HUES64 (cell line): Measurements from ENCODE around the gene ZMYM3.
A peak's percentile ranks its signal among the peaks of the same experiment; 100 is the strongest.

Source experiments
- H3K27ac ChIP-seq: 2 replicates; pipeline ENCODE4 v1.7.0; 2013; ENCODE audit warnings: low read depth, low read length, inconsistent platforms
- H3K27me3 ChIP-seq: 2 replicates; pipeline ENCODE4 v1.6.1; 2013; ENCODE audit warnings: mild to moderate bottlenecking, low read length; ENCODE audit not compliant: insufficient read depth
- H3K36me3 ChIP-seq: 2 replicates; pipeline ENCODE4 v1.6.1; 2013; ENCODE audit warnings: mild to moderate bottlenecking, low read length; ENCODE audit not compliant: insufficient read depth
- H3K4me1 ChIP-seq: 2 replicates; pipeline ENCODE4 v1.6.1; 2013; ENCODE audit warnings: mild to moderate bottlenecking, low read length, moderate library complexity; ENCODE audit not compliant: insufficient read depth
- H3K4me3 ChIP-seq: 2 replicates; pipeline ENCODE4 v1.5.1; 2013; ENCODE audit warnings: mild to moderate bottlenecking, low read length, moderate library complexity
- H3K9ac ChIP-seq: 2 replicates; pipeline ENCODE4 v1.6.1; 2013; ENCODE audit warnings: mild to moderate bottlenecking, low read depth, low read length
- H3K9me3 ChIP-seq: 2 replicates; pipeline ENCODE4 v1.6.1; 2013; ENCODE audit warnings: low read depth, low read length; ENCODE audit not compliant: insufficient read depth
- WGBS: fragments of 150-250, 120-280 bp; methylation state at CpG from one replicate; pipeline ENCODE4 v1.1.7; 2013; ENCODE audit warnings: missing lambda C conversion rate; 5-methylcytosine and 5-hydroxymethylcytosine counted together

Gene ZMYM3

DNA sequence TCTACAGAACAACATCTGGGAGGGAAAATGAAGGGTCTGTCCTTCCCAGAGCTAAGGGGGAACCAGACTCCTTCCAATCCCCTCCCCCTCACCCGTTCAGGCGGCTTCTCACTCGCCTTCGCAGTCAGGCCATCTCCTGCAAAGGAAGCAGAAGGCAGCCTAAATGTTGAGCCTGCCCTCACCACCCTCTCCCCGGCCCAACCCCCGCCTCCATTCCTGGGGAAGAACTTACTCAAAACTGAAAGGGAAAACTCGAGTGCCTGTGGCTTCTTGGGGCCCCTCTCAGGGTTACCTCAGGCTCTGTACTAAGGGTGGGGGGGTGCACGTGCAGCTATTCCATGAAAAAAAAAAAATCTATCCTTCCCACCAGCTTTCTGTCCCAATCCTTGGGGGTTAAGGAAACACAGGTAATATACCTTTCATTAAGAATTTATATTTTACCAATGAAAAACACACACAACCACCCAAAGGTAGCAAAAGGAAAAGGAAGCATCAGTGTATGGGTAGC is 2.4 kb downstream of the ZMYM3 start:
- whole genome bisulfite sequencing: 45% methylated on average over 6 of the region's 8 CpGs
- peaks cover 46% of the 10 kb centered on the region for H3K36me3 ChIP-seq
- H3K27me3 ChIP-seq: no peaks in the 10 kb centered on the region
- no peaks in the 10 kb centered on the region for H3K9me3 ChIP-seq
- H3K4me1 ChIP-seq: peaks cover 10% of the 10 kb centered on the region; the same call in 1 of the 2 replicates
- H3K27ac ChIP-seq: no peak overlapping the region
- peak overlapping the region; percentile 93 for H3K4me3 ChIP-seq
- H3K9ac ChIP-seq: 0 out of 2 replicates have a peak overlapping the region, but pooled peaks have one; percentile 40

DNA sequence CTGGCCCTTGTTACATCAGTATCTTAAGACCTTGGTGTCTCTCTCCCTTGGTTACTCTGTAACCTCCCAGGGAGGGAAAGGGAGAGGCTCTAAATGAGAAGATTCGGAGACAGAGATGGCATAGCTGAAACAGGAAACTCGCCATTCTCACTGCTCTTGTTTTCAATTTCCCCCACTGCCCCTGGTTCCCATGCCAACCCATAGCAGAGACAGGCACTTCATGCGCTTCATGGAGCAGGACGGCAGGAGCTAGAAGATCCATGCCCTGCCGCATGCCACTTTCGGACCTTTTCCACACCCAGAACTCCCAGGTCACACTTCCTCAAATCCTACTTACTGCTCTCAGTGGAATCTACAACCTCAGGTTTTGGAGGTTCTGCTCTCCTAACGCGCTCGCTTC is 3.1 kb downstream of the ZMYM3 start:
- peaks cover 51% of the 10 kb centered on the region for H3K36me3 ChIP-seq
- no peak overlapping the region for H3K9ac ChIP-seq
- no peaks in the 10 kb centered on the region for H3K27me3 ChIP-seq
- peaks cover 9% of the 10 kb centered on the region; the same call in 1 of the 2 replicates for H3K4me1 ChIP-seq
- 91% methylated on average over 9 of the region's 9 CpGs for whole genome bisulfite sequencing
- no peak overlapping the region for H3K27ac ChIP-seq
- no peak overlapping the region for H3K4me3 ChIP-seq
- H3K9me3 ChIP-seq: no peaks in the 10 kb centered on the region

DNA sequence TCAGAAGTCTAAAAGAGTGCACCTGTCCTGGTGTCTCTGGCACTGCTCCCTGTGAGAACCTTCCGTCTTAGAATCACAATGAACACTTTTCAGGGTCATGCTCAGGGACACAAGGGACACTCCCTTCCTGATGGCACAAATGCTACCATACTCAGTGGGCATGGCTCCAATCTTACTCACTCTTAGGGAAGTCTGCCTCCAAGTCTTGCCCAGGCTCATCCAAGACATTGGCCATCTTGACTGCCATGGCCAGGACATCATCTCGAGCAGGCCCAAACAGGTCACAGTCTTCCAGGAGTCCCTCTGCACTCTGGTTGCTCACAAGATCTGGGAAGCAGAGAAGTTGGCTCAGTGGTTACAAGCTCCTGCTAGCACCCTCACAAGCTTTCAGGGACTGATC is 8.8 kb downstream of the ZMYM3 start:
- Histone ChIP-seq H3K27me3 (no peaks in the 10 kb centered on the region), H3K9ac (no peak overlapping the region), H3K4me1 (no peaks in the 10 kb centered on the region), H3K36me3 (peaks cover 98% of the 10 kb centered on the region), H3K27ac (no peak overlapping the region), H3K9me3 (no peaks in the 10 kb centered on the region), H3K4me3 (no peak overlapping the region)
- WGBS: 95% methylated on average over 2 of the region's 2 CpGs

- 95% methylated on average over 7 of the region's 9 CpGs for WGBS
- Histone ChIP-seq H3K9me3 (no peaks in the 10 kb centered on the region), H3K36me3 (peaks cover 98% of the 10 kb centered on the region), H3K4me1 (no peaks in the 10 kb centered on the region), H3K9ac (no peak overlapping the region), H3K4me3 (no peak overlapping the region), H3K27ac (no peak overlapping the region), H3K27me3 (no peaks in the 10 kb centered on the region)
Measured at GRCh38 chrX:71244359-71245128, 9.4 kb downstream of the ZMYM3 start.

GRCh38 chrX:71241301-71241700 is 12.6 kb downstream of the ZMYM3 start:
- no peaks in the 10 kb centered on the region for H3K4me1 ChIP-seq
- no peaks in the 10 kb centered on the region for H3K27me3 ChIP-seq
- no peak overlapping the region for H3K4me3 ChIP-seq
- H3K9me3 ChIP-seq: no peaks in the 10 kb centered on the region
- WGBS: 95% methylated on average over 4 of the region's 6 CpGs
- H3K36me3 ChIP-seq: peaks cover 66% of the 10 kb centered on the region
- no peak overlapping the region for H3K9ac ChIP-seq
- H3K27ac ChIP-seq: no peak overlapping the region

DNA sequence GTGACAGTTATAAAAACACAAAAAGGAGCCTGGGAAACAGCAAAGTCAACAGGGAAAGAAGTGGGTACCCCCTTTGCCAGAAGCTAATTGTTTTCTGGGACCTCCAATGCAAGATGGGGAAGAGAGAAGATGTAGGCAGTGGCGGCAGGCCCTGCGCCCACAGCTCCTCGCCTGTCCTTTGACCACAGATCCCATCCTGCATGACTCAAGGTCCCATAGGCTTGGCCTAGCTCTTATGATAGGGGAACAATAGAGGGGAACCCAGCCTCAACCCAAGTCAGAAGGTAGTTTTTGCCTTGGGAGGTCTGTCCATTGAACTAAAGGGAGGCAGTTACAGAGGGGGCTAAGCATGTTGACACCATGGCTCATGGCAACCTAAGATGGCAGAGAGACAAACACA is 14.2 kb downstream of the ZMYM3 start:
- Histone ChIP-seq H3K27me3 (no peaks in the 10 kb centered on the region), H3K9me3 (no peaks in the 10 kb centered on the region), H3K9ac (no peak overlapping the region), H3K27ac (no peak overlapping the region), H3K4me3 (no peak overlapping the region), H3K4me1 (no peaks in the 10 kb centered on the region), H3K36me3 (peaks cover 52% of the 10 kb centered on the region)
- WGBS: 100% methylated on average over 3 of the region's 3 CpGs

GRCh38 chrX:71236836-71237235 is 17.1 kb downstream of the ZMYM3 start:
- Histone ChIP-seq H3K4me3 (no peak overlapping the region), H3K4me1 (no peaks in the 10 kb centered on the region), H3K9me3 (no peaks in the 10 kb centered on the region), H3K9ac (no peak overlapping the region), H3K36me3 (peaks cover 22% of the 10 kb centered on the region), H3K27ac (no peak overlapping the region), H3K27me3 (no peaks in the 10 kb centered on the region)
- no CpG with 5 or more reads among the region's 1 CpG for WGBS

- Histone ChIP-seq H3K9ac (no peak overlapping the region), H3K4me1 (no peaks in the 10 kb centered on the region), H3K27ac (no peak overlapping the region), H3K9me3 (no peaks in the 10 kb centered on the region), H3K27me3 (no peaks in the 10 kb centered on the region), H3K4me3 (no peak overlapping the region), H3K36me3 (peaks cover 9% of the 10 kb centered on the region; the same call in 1 of the 2 replicates)
- 89% methylated on average over 3 of the region's 3 CpGs for WGBS
Measured at GRCh38 chrX:71235482-71235881, 18.5 kb downstream of the ZMYM3 start.

DNA sequence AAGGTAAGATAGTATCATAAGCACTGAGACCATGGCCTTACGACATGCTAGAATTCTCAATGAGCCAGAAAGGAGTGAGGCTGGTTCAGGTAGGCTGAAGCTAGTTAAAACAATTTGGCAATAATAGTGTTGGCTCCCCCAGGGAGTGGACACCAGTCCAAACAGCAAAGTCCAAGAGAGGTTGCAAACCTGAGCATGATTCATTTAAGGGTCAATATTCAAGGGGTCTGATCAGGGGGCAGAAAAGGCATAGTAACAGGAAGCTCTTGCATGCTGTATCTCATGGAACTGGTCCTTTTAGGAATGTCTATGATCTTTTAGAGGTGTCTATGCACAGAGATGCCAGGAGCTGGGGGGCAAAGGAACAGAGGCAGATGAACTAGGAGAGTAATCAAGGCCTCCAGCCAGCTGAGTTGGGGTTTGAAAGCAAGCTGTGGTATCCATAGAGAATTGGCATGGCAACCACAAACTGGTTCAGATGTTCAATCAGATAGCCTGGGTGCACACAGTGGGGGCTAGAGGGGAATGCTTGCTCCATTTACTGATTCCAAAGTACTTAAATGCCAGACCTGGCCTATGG is 25.8 kb downstream of the ZMYM3 start:
- no peaks in the 10 kb centered on the region for H3K36me3 ChIP-seq
- no peak overlapping the region for H3K27ac ChIP-seq
- H3K27me3 ChIP-seq: no peaks in the 10 kb centered on the region
- H3K9ac ChIP-seq: no peak overlapping the region
- peaks cover 9% of the 10 kb centered on the region; the same call in 1 of the 2 replicates for H3K4me1 ChIP-seq
- WGBS: 93% methylated on average over 1 of the region's 1 CpG
- H3K4me3 ChIP-seq: no peak overlapping the region
- H3K9me3 ChIP-seq: no peaks in the 10 kb centered on the region

GRCh38 chrX:71227370-71228062 is 26.4 kb downstream of the ZMYM3 start:
- Histone ChIP-seq H3K4me3 (no peak overlapping the region), H3K4me1 (peaks cover 9% of the 10 kb centered on the region; the same call in 1 of the 2 replicates), H3K9ac (no peak overlapping the region), H3K27me3 (no peaks in the 10 kb centered on the region), H3K27ac (no peak overlapping the region), H3K9me3 (no peaks in the 10 kb centered on the region), H3K36me3 (no peaks in the 10 kb centered on the region)
- WGBS: 91% methylated on average over 5 of the region's 5 CpGs

DNA sequence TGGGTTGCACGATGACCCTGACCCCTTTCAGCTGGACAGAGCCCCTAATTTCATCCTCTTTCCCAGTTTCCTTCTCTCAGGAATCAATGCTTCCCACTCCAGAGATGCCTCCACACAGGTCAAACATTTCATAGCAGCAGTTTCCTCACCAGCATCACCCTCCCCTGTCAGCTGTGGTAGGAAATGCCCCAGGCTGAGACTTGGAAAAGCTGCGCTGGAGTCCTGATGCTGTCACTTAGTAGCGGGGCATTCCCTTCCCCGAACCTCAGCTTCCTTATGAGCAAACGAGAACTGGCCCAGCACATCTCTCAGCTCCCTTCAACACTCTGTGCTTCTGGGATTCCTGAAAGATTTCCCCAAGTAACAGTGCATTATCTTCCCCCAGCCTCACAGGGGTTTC is 28.3 kb downstream of the ZMYM3 start:
- 62% methylated on average over 5 of the region's 5 CpGs for WGBS
- no peaks in the 10 kb centered on the region for H3K36me3 ChIP-seq
- H3K27me3 ChIP-seq: no peaks in the 10 kb centered on the region
- no peak overlapping the region for H3K9ac ChIP-seq
- H3K27ac ChIP-seq: no peak overlapping the region
- no peak overlapping the region for H3K4me3 ChIP-seq
- H3K4me1 ChIP-seq: peaks cover 9% of the 10 kb centered on the region; the same call in 1 of the 2 replicates
- H3K9me3 ChIP-seq: no peaks in the 10 kb centered on the region
